SH-SY5Y (cell line): ENCODE results near the gene TATDN3.

Experiments used
- GATA2 ChIP-seq: IDR thresholded peaks from 2 replicates; pipeline ENCODE4 v1.6.1; 2011; ENCODE audit warnings: mild to moderate bottlenecking, low read depth, low read length
- GATA3 ChIP-seq: IDR thresholded peaks from 2 replicates; pipeline ENCODE4 v1.6.1; 2011; ENCODE audit warnings: low read depth, mild to moderate bottlenecking, low read length, moderate library complexity

DNA sequence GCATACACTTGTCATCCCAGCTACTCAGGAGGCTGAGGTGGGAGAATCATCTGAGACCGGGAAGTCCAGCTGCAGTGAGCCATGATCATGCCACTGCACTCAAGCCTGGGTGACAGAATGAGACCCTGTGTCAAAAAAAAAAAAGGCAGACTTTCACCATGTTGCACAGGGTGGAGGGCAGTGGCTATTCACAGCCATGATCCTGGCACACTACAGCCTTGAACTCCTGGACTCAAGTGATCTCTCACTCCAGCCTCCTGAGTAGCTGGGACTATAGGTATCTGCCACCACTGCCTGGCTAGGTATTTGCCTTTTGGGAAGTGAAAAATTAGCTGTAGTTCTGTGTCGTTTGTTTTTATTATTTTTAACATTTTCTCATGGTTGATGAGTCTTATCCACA, 36.7 kb downstream of the TATDN3 start:
- TF ChIP-seq GATA2, result no peak
- no peak for TF ChIP-seq GATA3
